Measurements from ENCODE around the gene SSTR3. TPM values are rescaled to one million over a fixed set of nuclear protein-coding genes. Genes with fewer than 3 reads are reported as not detected.

SSTR3 gene
- total and polyA plus RNA-seq, 4 donors: 0.19 TPM; not detected in 3

- no peak overlapping the region for H3K4me3 ChIP-seq (ENCODE audit: low read depth in 1 of 3, low read length in 3 of 3)
- no peaks in the 10 kb centered on the region for H3K9me3 ChIP-seq (ENCODE audit: control insufficient read depth in 4 of 4, low read length in 3 of 4)
- H3K27me3 ChIP-seq (ENCODE audit: control insufficient read depth in 4 of 4, insufficient read depth in 4 of 4, low read length in 3 of 4): peaks cover 0 to 4% (median 0%) of the 10 kb centered on the region in 4 donors
- H3K27ac ChIP-seq (ENCODE audit: low read depth in 1 of 2, low read length in 2 of 2): no peak overlapping the region
- no peak overlapping the region for H3K9ac ChIP-seq (ENCODE audit: low read depth in 1 of 2, low read length in 2 of 2)
- 90% methylated on average over 24 of the region's 24 CpGs for WGBS
- TF ChIP-seq MAX (IDR thresholded peaks at IDR 0.05) (no peak), FOXA2 (IDR thresholded peaks at IDR 0.05) (no peak), CTCF (IDR thresholded peaks at IDR 0.05; ENCODE audit: low read depth, low read length, missing input control) (no peak), RXRA (IDR thresholded peaks at IDR 0.05) (no peak), NR2F2 (IDR thresholded peaks at IDR 0.05) (no peak), GABPA (IDR thresholded peaks at IDR 0.05 in 1 of 2, conservative IDR thresholded peaks at IDR 0.05 in 1 of 2) (no peak), RAD21 (IDR thresholded peaks at IDR 0.05) (no peak), EGR1 (IDR thresholded peaks at IDR 0.05; ENCODE audit: low read depth in 2 of 2) (no peak), REST (IDR thresholded peaks at IDR 0.05) (no peak), HNF4G (IDR thresholded peaks at IDR 0.05) (no peak), TAF1 (conservative IDR thresholded peaks at IDR 0.05) (no peak), JUND (IDR thresholded peaks at IDR 0.05) (no peak), ZBTB33 (IDR thresholded peaks at IDR 0.05) (no peak), SP1 (IDR thresholded peaks at IDR 0.05) (no peak), HNF4A (conservative IDR thresholded peaks at IDR 0.05) (no peak), FOXA1 (IDR thresholded peaks at IDR 0.05) (no peak), ATF3 (IDR thresholded peaks at IDR 0.05) (no peak)
- no peak for DNase-seq (ENCODE audit: low spot score)
- peaks cover 0 to 2% (median 1%) of the 10 kb centered on the region in 4 donors for H3K4me1 ChIP-seq (ENCODE audit: control insufficient read depth in 4 of 4, insufficient read depth in 4 of 4, low read length in 3 of 4)
- H3K36me3 ChIP-seq (ENCODE audit: control insufficient read depth in 4 of 4, insufficient read depth in 3 of 4, low read depth in 1 of 4, low read length in 3 of 4): no peaks in the 10 kb centered on the region
Observed at GRCh38 chr22:37211075-37211865, 1.0 kb downstream of the SSTR3 start.

All from liver (tissue), 9 donors.